Esophagus (tissue), 2 donors: ENCODE results near the gene WDR88. TPM values are rescaled to one million over a fixed set of nuclear protein-coding genes. Genes with fewer than 3 reads are reported as not detected.

ENCODE experiments used
- H3K27ac ChIP-seq, 2 donors: one replicate each; pipeline ENCODE4 v1.5.1; 2013; ENCODE audit warnings: low read depth in 2 of 2, mild to moderate bottlenecking in 2 of 2, inconsistent platforms in 1 of 2, low read length in 1 of 2, moderate library complexity in 1 of 2
- H3K27me3 ChIP-seq, 2 donors: one replicate each; pipeline ENCODE4 v1.6.1; 2013; ENCODE audit warnings: low read length in 2 of 2, control low read depth in 1 of 2, mild to moderate bottlenecking in 1 of 2; ENCODE audit not compliant: insufficient read depth in 2 of 2, control insufficient read depth in 1 of 2
- H3K36me3 ChIP-seq, 2 donors: one replicate each; pipeline ENCODE4 v1.6.1; 2013; ENCODE audit warnings: low read length in 1 of 2; ENCODE audit not compliant: control insufficient read depth in 2 of 2, insufficient read depth in 2 of 2
- H3K4me1 ChIP-seq, 2 donors: one replicate each; pipeline ENCODE4 v1.6.1; 2013; ENCODE audit warnings: low read length in 1 of 2; ENCODE audit not compliant: control insufficient read depth in 2 of 2, insufficient read depth in 2 of 2
- H3K4me3 ChIP-seq, 2 donors: one replicate each; pipeline ENCODE4 v1.5.1; 2013; ENCODE audit warnings: low read length in 2 of 2, mild to moderate bottlenecking in 2 of 2, low read depth in 1 of 2, moderate library complexity in 1 of 2
- H3K9me3 ChIP-seq, 2 donors: one replicate each; pipeline ENCODE4 v1.6.1; 2013; ENCODE audit warnings: mild to moderate bottlenecking in 2 of 2, low read depth in 1 of 2, low read length in 1 of 2, moderate library complexity in 1 of 2; ENCODE audit not compliant: control insufficient read depth in 2 of 2, insufficient read depth in 1 of 2
- WGBS, 2 donors: extraction: QIAGEN DNeasy Blood & Tissue Kit; methylation state at CpG; one replicate each; pipeline ENCODE4 v1.1.7; 2013; 5-methylcytosine and 5-hydroxymethylcytosine counted together
- polyA plus RNA-seq, 2 donors: library from polyadenylated mRNA; stranded (reverse); fragments of 200-250 nt; gene quantifications; one replicate each; pipeline ENCODE4 v1.2.3, GENCODE V29; 2013
- donor health status: healthy with polysubstance abuse.
- donor health status: Bipolar disorder and iron deficiency.

The WDR88 gene
- polyA plus RNA-seq, 2 donors = not detected

GRCh38 chr19:33199441-33200265, 67.7 kb downstream of the WDR88 start:
- WGBS, 2 donors = 75% methylated on average over 8 of the region's 8 CpGs
- no peaks in the 10 kb centered on the region for H3K9me3 ChIP-seq
- no peaks in the 10 kb centered on the region for H3K27me3 ChIP-seq
- no peak overlapping the region for H3K4me3 ChIP-seq
- H3K4me1 ChIP-seq = peaks cover 3 to 5% of the 10 kb centered on the region in 2 donors
- H3K27ac ChIP-seq = no peak overlapping the region
- peaks cover 0 to 5% of the 10 kb centered on the region in 2 donors for H3K36me3 ChIP-seq

- no peaks in the 10 kb centered on the region for H3K27me3 ChIP-seq
- peaks cover 0 to 9% of the 10 kb centered on the region in 2 donors for H3K36me3 ChIP-seq
- H3K4me1 ChIP-seq = no peaks in the 10 kb centered on the region
- WGBS, 2 donors = 90 to 95% methylated on average over 6 of the region's 6 CpGs
- H3K9me3 ChIP-seq = no peaks in the 10 kb centered on the region
- no peak overlapping the region for H3K4me3 ChIP-seq
- H3K27ac ChIP-seq = no peak overlapping the region
These were observed 69.6 kb downstream of the WDR88 start for GRCh38 chr19:33201473-33201872.

GRCh38 chr19:33201886-33202545, 70.1 kb downstream of the WDR88 start:
- WGBS, 2 donors = 92 to 94% methylated on average over 15 of the region's 15 CpGs
- Histone ChIP-seq H3K9me3 (no peaks in the 10 kb centered on the region), H3K36me3 (peaks cover 0 to 9% of the 10 kb centered on the region in 2 donors), H3K27me3 (no peaks in the 10 kb centered on the region), H3K4me1 (no peaks in the 10 kb centered on the region), H3K27ac (no peak overlapping the region), H3K4me3 (no peak overlapping the region)

- peaks cover 0 to 7% of the 10 kb centered on the region in 2 donors for H3K36me3 ChIP-seq
- WGBS, 2 donors = 89 to 91% methylated on average over 27 of the region's 27 CpGs
- H3K27me3 ChIP-seq = no peaks in the 10 kb centered on the region
- no peak overlapping the region for H3K4me3 ChIP-seq
- H3K4me1 ChIP-seq = no peaks in the 10 kb centered on the region
- no peak overlapping the region for H3K27ac ChIP-seq
- no peaks in the 10 kb centered on the region for H3K9me3 ChIP-seq
These were observed 70.9 kb downstream of the WDR88 start for GRCh38 chr19:33202546-33203507.

GRCh38 chr19:33203529-33203928, 71.6 kb downstream of the WDR88 start:
- H3K4me1 ChIP-seq = no peaks in the 10 kb centered on the region
- no peak overlapping the region for H3K27ac ChIP-seq
- H3K9me3 ChIP-seq = no peaks in the 10 kb centered on the region
- peaks cover 0 to 7% of the 10 kb centered on the region in 2 donors for H3K36me3 ChIP-seq
- H3K27me3 ChIP-seq = no peaks in the 10 kb centered on the region
- 75 to 81% methylated on average over 6 of the region's 6 CpGs for WGBS, 2 donors
- no peak overlapping the region for H3K4me3 ChIP-seq

- Histone ChIP-seq H3K4me1 (no peaks in the 10 kb centered on the region), H3K9me3 (no peaks in the 10 kb centered on the region), H3K27ac (no peak overlapping the region), H3K27me3 (no peaks in the 10 kb centered on the region), H3K36me3 (peaks cover 0 to 4% of the 10 kb centered on the region in 2 donors), H3K4me3 (no peak overlapping the region)
- WGBS, 2 donors = 90 to 92% methylated on average over 27 to 32 of the region's 32 CpGs
These were observed 72.4 kb downstream of the WDR88 start for GRCh38 chr19:33204136-33204973.

- H3K27me3 ChIP-seq = no peaks in the 10 kb centered on the region
- no peak overlapping the region for H3K27ac ChIP-seq
- no peak overlapping the region for H3K4me3 ChIP-seq
- no peaks in the 10 kb centered on the region for H3K9me3 ChIP-seq
- 92 to 93% methylated on average over 22 to 27 of the region's 27 CpGs for WGBS, 2 donors
- H3K4me1 ChIP-seq = no peaks in the 10 kb centered on the region
- peaks cover 0 to 4% of the 10 kb centered on the region in 2 donors for H3K36me3 ChIP-seq
These were observed 73.2 kb downstream of the WDR88 start for GRCh38 chr19:33205110-33205509.

GRCh38 chr19:33205531-33206260, 73.8 kb downstream of the WDR88 start:
- no peaks in the 10 kb centered on the region for H3K9me3 ChIP-seq
- H3K36me3 ChIP-seq = peaks cover 0 to 4% of the 10 kb centered on the region in 2 donors
- H3K4me3 ChIP-seq = no peak overlapping the region
- 92 to 95% methylated on average over 63 to 64 of the region's 64 CpGs for WGBS, 2 donors
- no peak overlapping the region for H3K27ac ChIP-seq
- no peaks in the 10 kb centered on the region for H3K4me1 ChIP-seq
- H3K27me3 ChIP-seq = no peaks in the 10 kb centered on the region
